Breast epithelium (tissue), 3 donors: ENCODE measurements around the gene DRICH1.

Source experiments
- CTCF ChIP-seq, 3 donors: fragments of 450-650 bp; IDR thresholded peaks; one replicate each; pipeline ENCODE4 v1.5.1; 2016 to 2017; ENCODE audit warnings: antibody characterized with exemption in 3 of 3, mild to moderate bottlenecking in 3 of 3, moderate library complexity in 3 of 3
- POLR2AphosphoS5 ChIP-seq, 3 donors: sonication (generic); formaldehyde crosslinking; IDR thresholded peaks; one replicate each; pipeline ENCODE4 v1.6.1; 2017; ENCODE audit warnings: antibody characterized with exemption in 3 of 3

DNA sequence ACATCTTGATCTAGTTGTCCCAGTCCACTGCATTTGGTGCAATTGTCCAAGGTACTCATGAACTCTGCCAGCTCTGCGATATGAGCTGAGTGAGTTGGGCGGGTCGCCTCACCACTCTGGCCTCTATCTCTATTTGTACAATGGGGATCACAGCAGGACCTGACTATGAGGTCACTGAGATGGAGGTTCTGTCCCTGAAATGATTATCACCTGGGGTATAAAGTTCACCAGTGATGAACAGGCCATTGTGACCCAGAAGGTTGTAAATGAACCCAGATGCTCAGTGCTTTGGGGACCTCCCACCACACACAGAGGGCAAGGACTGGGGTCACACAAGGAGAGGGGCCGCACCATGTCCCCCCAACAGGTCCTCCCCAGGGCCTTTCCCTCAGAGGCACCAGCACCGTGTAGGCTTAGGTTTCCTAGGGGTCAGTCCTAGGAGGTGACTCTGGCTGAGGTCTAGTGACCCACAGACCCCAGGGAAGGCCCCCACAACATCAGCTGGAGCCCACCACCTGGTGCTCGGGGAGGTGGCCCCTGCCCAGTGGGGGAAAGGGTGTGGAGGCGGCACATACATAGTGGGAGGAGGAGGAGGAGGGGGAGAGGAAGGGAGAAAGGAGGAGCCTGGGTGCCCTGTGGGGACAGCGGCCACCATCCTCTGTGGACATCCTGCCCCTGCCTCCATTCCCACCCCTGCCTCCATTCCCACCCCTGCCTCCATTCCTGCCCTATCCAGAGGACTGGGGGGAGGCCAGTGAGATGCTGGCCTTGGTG is 27.0 kb downstream of the DRICH1 start:
- TF ChIP-seq POLR2AphosphoS5 (IDR thresholded peaks at IDR 0.05) (no peak), CTCF (IDR thresholded peaks at IDR 0.05) (no peak)
